Coronary artery (tissue), 2 donors: Measurements from ENCODE around the gene NETO2.
A peak's percentile ranks its signal among the peaks of the same experiment; 100 is the strongest.
"Not testable (repeated sequence)": the region's sequence is repeated elsewhere in the genome, so short reads cannot be mapped to it uniquely, and the experiment has no call there.

Source experiments
- DNase-seq: peaks from one replicate; pipeline ENCODE4 v3.0.0-alpha.2; 2017; ENCODE audit warnings: low spot score
- H3K27ac ChIP-seq, 2 donors: fragments of 200-600 bp; sonication (generic); one replicate each; pipeline ENCODE4 v1.5.1; 2016 to 2019
- H3K4me3 ChIP-seq: fragments of 200-600 bp; sonication (generic); 2 replicates; pipeline ENCODE4 v1.5.1; 2016; ENCODE audit warnings: mild to moderate bottlenecking, moderate library complexity
- TF ChIP-seq, protein P1 (sequence below): fragments of 200-600 bp; sonication (generic); IDR thresholded peaks from one replicate; pipeline ENCODE4 v1.5.1; 2019; ENCODE audit warnings: antibody characterized with exemption

The NETO2 gene, protein sequence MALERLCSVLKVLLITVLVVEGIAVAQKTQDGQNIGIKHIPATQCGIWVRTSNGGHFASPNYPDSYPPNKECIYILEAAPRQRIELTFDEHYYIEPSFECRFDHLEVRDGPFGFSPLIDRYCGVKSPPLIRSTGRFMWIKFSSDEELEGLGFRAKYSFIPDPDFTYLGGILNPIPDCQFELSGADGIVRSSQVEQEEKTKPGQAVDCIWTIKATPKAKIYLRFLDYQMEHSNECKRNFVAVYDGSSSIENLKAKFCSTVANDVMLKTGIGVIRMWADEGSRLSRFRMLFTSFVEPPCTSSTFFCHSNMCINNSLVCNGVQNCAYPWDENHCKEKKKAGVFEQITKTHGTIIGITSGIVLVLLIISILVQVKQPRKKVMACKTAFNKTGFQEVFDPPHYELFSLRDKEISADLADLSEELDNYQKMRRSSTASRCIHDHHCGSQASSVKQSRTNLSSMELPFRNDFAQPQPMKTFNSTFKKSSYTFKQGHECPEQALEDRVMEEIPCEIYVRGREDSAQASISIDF

DNA sequence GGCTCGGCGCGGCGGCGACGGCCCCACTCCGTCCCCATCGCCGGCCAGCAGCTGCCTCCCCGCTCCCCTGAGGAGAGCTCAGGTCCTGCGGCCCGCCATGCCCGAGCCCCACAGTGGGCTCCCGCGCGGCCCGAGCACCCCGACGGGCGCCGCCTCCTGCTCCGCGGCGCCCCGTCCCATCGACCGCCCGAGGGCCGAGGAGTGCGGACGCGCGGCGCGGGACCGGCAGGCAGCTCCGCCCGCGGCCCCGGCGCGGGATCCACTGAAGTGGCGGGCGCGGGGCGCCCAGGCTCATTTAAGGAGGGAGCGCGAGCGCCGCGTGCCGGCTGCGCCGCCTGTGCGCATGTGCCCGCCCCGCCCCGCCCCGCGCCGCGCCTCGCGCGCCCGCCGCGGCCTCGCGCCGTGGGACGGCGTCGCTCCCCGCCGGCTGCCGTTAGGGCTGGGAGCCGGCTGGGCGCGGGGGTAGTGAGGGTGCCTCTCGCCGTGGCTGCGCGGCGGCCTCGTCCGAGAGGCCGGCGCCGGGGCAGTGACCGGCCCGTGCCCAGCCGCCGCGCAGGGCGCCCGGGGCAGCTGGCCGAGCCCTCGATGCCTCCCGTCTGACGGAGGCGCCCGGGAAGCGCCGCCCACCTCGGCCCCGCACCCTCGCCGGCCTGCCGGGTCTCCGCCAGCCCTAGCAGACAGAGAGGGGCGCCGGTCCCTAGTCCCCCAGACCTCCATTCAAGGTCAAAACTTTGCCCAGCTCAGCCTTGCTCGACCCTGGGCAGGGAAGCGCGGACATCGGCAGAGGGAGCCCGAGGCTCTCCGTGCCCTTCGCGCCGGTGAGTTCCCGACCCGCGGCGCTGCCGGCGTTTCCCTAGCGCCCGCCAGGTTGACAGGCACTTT is at the start of gene NETO2:
Gene NETO2 (minus strand): TSS at position 269 of the 882 bp plus-strand sequence. CDS start 333 bp downstream, outside the sequence.
- H3K4me3 ChIP-seq = peak within 1 kb of the TSS; percentile 68
- peak within 1 kb of the TSS in 1 of 2 donors; percentile 43 for H3K27ac ChIP-seq
- TF ChIP-seq, protein P1, sequence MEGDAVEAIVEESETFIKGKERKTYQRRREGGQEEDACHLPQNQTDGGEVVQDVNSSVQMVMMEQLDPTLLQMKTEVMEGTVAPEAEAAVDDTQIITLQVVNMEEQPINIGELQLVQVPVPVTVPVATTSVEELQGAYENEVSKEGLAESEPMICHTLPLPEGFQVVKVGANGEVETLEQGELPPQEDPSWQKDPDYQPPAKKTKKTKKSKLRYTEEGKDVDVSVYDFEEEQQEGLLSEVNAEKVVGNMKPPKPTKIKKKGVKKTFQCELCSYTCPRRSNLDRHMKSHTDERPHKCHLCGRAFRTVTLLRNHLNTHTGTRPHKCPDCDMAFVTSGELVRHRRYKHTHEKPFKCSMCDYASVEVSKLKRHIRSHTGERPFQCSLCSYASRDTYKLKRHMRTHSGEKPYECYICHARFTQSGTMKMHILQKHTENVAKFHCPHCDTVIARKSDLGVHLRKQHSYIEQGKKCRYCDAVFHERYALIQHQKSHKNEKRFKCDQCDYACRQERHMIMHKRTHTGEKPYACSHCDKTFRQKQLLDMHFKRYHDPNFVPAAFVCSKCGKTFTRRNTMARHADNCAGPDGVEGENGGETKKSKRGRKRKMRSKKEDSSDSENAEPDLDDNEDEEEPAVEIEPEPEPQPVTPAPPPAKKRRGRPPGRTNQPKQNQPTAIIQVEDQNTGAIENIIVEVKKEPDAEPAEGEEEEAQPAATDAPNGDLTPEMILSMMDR = no peak
- no peak for DNase-seq

DNA sequence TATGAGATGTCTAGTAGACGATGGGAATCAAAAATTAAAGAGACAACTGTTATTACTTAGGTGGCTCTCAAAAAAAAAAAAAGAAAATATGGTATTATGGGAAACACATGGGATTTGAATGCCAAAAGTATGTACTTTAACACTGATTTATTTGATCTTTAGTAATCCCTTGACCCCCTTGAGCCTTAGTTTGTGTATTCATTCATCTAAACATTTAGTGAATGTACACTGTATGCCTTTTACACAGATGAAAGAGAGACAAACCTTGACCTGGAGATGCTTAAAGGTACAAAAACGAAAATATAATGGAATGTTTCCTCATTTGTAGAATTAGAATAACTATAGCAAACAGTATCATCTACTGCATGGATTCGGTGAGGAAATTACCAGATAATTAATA is 38.6 kb upstream of the NETO2 start:
- Histone ChIP-seq H3K4me3 (no peak overlapping the region), H3K27ac (no peak overlapping the region)
- TF ChIP-seq, protein P1 = no peak
- DNase-seq = no peak

DNA sequence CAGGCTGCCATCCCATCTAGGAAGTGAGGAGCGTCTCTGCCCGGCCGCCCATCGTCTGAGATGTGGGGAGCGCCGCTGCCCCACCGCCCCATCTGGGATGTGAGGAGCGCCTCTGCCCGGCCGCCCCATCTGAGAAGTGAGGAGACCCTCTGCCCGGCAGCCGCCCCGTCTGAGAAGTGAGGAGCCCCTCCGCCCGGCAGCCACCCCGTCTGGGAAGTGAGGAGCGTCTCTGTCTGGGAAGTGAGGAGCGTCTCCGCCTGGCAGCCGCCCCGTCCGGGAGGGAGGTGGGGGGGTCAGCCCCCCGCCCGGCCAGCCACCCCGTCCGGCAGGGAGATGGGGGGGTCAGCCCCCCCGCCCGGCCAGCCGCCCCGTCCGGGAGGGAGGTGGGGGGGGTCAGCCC is 37.3 kb upstream of the NETO2 start:
- H3K4me3 ChIP-seq, DNase-seq, H3K27ac ChIP-seq: not testable (repeated sequence)

DNA sequence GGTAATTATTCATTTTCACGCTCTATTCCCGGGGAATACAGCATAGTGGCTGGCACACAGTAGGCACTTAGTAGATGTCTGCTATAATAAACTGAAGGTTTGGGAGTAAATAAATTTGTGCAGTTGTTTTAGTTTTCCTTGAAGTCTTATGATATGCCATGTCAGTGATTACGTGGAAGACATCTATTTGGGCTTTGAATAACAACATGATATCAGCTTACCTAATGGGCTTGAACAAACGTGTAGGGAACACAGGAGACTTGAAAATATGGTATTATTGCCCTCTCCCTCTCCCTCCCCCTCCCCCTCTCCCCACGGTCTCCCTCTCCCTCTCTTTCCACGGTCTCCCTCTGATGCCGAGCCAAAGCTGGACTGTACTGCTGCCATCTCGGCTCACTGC is 36.3 kb upstream of the NETO2 start:
- H3K27ac ChIP-seq = no peak overlapping the region
- no peak overlapping the region for H3K4me3 ChIP-seq
- TF ChIP-seq, protein P1 = no peak
- no peak for DNase-seq

DNA sequence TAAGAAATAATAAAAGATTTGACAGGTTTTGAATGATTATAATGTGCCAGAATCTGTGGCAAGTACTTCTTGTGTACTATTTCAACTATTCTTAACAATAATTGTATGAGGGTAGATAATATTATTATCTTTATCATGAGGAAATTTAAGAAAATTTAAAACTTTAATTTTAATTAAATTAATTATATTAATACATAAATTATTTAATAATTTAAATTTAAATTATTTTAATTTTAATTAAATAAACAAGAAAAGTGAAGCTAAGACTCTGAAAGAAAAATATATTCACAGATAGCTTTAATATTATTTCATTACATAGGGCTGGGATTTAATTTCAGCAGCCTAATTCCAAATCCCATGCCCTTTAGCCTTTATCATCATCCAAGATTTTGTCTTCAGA is 31.4 kb upstream of the NETO2 start:
- TF ChIP-seq, protein P1 = no peak
- no peak for DNase-seq
- H3K4me3 ChIP-seq = no peak overlapping the region
- H3K27ac ChIP-seq = no peak overlapping the region

DNA sequence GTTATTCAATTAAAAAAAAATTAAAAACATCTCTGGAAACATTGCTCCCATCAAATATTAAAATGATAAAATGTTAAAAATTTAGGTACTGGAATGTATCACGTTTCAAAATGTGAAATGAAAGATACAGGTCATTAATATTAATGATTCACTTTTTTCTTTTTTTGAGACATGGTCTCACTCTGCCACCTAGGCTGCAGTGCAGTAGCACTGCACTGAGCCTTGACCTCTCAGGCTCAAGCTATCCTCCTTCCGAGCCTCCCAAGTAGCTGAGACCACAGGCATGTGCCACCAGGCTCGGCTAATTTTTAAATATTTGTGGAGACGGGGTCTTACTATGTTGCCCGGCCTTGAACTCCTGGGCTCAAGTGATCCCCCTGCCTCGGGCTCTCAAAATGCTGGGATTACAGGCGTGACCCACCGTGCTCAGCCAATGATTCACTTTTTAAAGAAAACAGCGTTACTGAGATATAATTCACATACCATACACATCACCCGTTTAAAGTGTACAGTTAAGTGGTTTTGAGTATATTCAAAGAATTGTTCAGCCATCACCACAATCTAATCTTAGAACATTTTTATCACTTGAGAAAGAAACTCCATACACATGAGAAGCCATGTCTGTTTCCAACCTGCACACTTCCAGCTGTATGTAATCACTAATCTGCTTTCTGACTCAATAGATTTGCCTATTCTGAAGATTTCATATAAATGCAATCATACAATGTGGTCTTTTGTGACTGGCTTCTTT is 19.1 kb upstream of the NETO2 start:
- H3K27ac ChIP-seq = no peak overlapping the region
- TF ChIP-seq, protein P1 = no peak

DNA sequence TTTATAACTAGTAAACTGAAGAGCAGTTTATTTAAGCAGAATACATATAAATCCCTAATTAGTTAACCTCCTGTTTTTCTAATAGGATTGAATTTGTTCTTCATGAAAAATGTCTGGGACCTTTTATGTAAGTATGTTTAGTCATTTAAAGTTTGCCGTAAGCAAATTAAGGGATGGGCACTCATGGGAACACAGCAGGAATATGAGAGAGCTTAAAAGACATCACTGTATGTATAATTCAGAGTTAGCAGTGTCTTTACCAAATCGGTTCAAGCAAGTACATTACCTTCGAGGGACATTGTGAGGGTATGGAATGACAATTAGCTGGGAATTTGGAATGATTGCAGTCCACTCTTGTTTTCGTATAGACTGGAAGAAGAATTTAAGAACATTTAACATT is 17.7 kb upstream of the NETO2 start:
- no peak overlapping the region for H3K4me3 ChIP-seq
- TF ChIP-seq, protein P1 = no peak
- no peak for DNase-seq
- no peak overlapping the region for H3K27ac ChIP-seq

More for the DNA sequence above, 19.1 kb upstream of the NETO2 start:
- H3K4me3 ChIP-seq = no peak overlapping the region
- no peak for DNase-seq
